A549 (cell line): ENCODE measurements around the gene NDUFA13. TPM values are rescaled to one million over a fixed set of nuclear protein-coding genes. Genes with fewer than 3 reads are reported as not detected.

Experiments used
- ATAC-seq, 2 experiments: fragments of 200-7000 bp in 1 of 2; fragments of >200 bp in 1 of 2; cut with Nextera tagmentation in 1 of 2; cut with Tn5 transposase in 1 of 2; 3 replicates each; pipeline versions ENCODE4 v1.8.0 to v1.9.1; 2018 to 2020; ENCODE audit warnings: mild to moderate bottlenecking in 1 of 2, moderate library complexity in 1 of 2
- CTCF ChIA-PET: fragments of 300-600 bp; sonication (Branson Sonifier 250); formaldehyde crosslinking; extraction: SDS; loops from one replicate; lab custom pipeline; 2021; ENCODE audit warnings: antibody characterized with exemption, inconsistent platforms; lab: Yijun Ruan, JAX
- POLR2A ChIA-PET: fragments of 350-600 bp; formaldehyde crosslinking; extraction: SDS; loops from one replicate; lab custom pipeline; 2021; ENCODE audit warnings: antibody characterized with exemption, inconsistent platforms; lab: Yijun Ruan, JAX
- DNase-seq, 2 experiments: peaks; one replicate each; pipeline versions ENCODE4 v3.0.0 to v3.0.0-alpha.2; 2011 to 2016; ENCODE audit warnings: low read depth in 1 of 2, low spot score in 1 of 2
- FAIRE-seq: peaks from 2 replicates; lab custom pipeline; 2011; peaks lifted over from hg19 to GRCh38; lab: Jason Lieb, UNC
- H3K27ac ChIP-seq, 2 experiments: fragments of >200 bp; sonication (Bioruptor Twin); formaldehyde crosslinking; 3 replicates each; pipeline ENCODE4 v1.5.1; 2016 to 2017
- H3K4me1 ChIP-seq: fragments of >200 bp; sonication (Bioruptor Twin); formaldehyde crosslinking; 3 replicates; pipeline ENCODE4 v1.6.1; 2016
- H3K4me2 ChIP-seq: fragments of >200 bp; sonication (Bioruptor Twin); formaldehyde crosslinking; 3 replicates; pipeline ENCODE4 v1.6.1; 2016
- H3K4me3 ChIP-seq: fragments of >200 bp; sonication (Bioruptor Twin); formaldehyde crosslinking; 3 replicates; pipeline ENCODE4 v1.5.1; 2016
- H3K9me3 ChIP-seq: fragments of >200 bp; sonication (Bioruptor Twin); formaldehyde crosslinking; 3 replicates; pipeline ENCODE4 v1.6.1; 2016
- ATOH8 ChIP-seq: fragments of 250-450 bp; sonication (Bioruptor Pico); IDR thresholded peaks from 2 replicates; pipeline ENCODE4 v1.5.0; 2020; ENCODE audit warnings: low read depth, mild to moderate bottlenecking, moderate library complexity
- BCL3 ChIP-seq: fragments of >200 bp; sonication (Bioruptor Twin); formaldehyde crosslinking; IDR thresholded peaks from 3 replicates; pipeline ENCODE4 v1.6.1; 2016
- CBX2 ChIP-seq: fragments of 200-600 bp; sonication (generic); IDR thresholded peaks from 2 replicates; pipeline ENCODE4 v1.6.1; 2016; ENCODE audit warnings: low read depth, mild to moderate bottlenecking, borderline replicate concordance
- CBX8 ChIP-seq: fragments of 200-600 bp; sonication (generic); IDR thresholded peaks from 2 replicates; pipeline ENCODE4 v1.6.1; 2016
- CHD4 ChIP-seq: fragments of 200-600 bp; sonication (generic); IDR thresholded peaks from 2 replicates; pipeline ENCODE4 v1.6.1; 2016; ENCODE audit warnings: antibody characterized with exemption, mild to moderate bottlenecking, borderline replicate concordance
- CTCF ChIP-seq: fragments of >200 bp; sonication (Bioruptor Twin); formaldehyde crosslinking; IDR thresholded peaks from 3 replicates; pipeline ENCODE4 v1.5.1; 2016
- E2F6 ChIP-seq: IDR thresholded peaks from 2 replicates; pipeline ENCODE4 v1.6.1; 2012; ENCODE audit warnings: low read depth, borderline replicate concordance
- ELK1 ChIP-seq: fragments of 150-350 bp; IDR thresholded peaks from 2 replicates; pipeline ENCODE4 v1.6.1; 2014; ENCODE audit warnings: low read depth, mild to moderate bottlenecking, low read length
- ESRRA ChIP-seq: fragments of 150-350 bp; IDR thresholded peaks from 2 replicates; pipeline ENCODE4 v1.6.1; 2014; ENCODE audit warnings: mild to moderate bottlenecking, low read length, borderline replicate concordance
- HDAC2 ChIP-seq: fragments of 200-600 bp; sonication (generic); IDR thresholded peaks from 2 replicates; pipeline ENCODE4 v1.6.1; 2016
- HEYL ChIP-seq: fragments of 250-450 bp; sonication (Bioruptor Pico); IDR thresholded peaks from 2 replicates; pipeline ENCODE4 v1.8.0; 2021; ENCODE audit warnings: mild to moderate bottlenecking, moderate library complexity
- HOXB5 ChIP-seq: fragments of 250-450 bp; sonication (Bioruptor Pico); IDR thresholded peaks from 2 replicates; pipeline ENCODE4 v1.5.0; 2020; ENCODE audit warnings: mild to moderate bottlenecking, moderate library complexity
- JUN ChIP-seq, 2 experiments: fragments of >200 bp; sonication (Bioruptor Twin); formaldehyde crosslinking; IDR thresholded peaks; 2 replicates in 1 of 2; 3 replicates in 1 of 2; pipeline ENCODE4 v1.6.1; 2016 to 2017
- JUNB ChIP-seq: fragments of >200 bp; sonication (Bioruptor Twin); formaldehyde crosslinking; IDR thresholded peaks from 2 replicates; pipeline ENCODE4 v1.6.1; 2016
- KDM5A ChIP-seq: fragments of 200-600 bp; sonication (generic); IDR thresholded peaks from 2 replicates; pipeline ENCODE4 v1.6.1; 2016; ENCODE audit warnings: antibody characterized with exemption, mild to moderate bottlenecking
- MAFK ChIP-seq: fragments of 450-650 bp; IDR thresholded peaks from 2 replicates; pipeline ENCODE4 v1.6.1; 2014; ENCODE audit not compliant: partially characterized antibody
- MAX ChIP-seq: IDR thresholded peaks from 2 replicates; pipeline ENCODE4 v1.6.1; 2012
- MAZ ChIP-seq: fragments of 150-350 bp; IDR thresholded peaks from 2 replicates; pipeline ENCODE4 v1.6.1; 2014; ENCODE audit warnings: antibody characterized with exemption, low read depth, low read length, borderline replicate concordance
- NR3C1 ChIP-seq: fragments of >200 bp; sonication (Bioruptor Twin); formaldehyde crosslinking; IDR thresholded peaks from 3 replicates; pipeline ENCODE4 v1.6.1; 2017
- PBX3 ChIP-seq: IDR thresholded peaks from 2 replicates; pipeline ENCODE4 v1.6.1; 2012
- POLR2AphosphoS2 ChIP-seq: conservative IDR thresholded peaks from 2 replicates; pipeline ENCODE4 v1.6.1; 2012; ENCODE audit warnings: low read length, improper control_type of control experiment, inconsistent platforms
- RCOR1 ChIP-seq: fragments of 150-350 bp; IDR thresholded peaks from 2 replicates; pipeline ENCODE4 v1.6.1; 2014; ENCODE audit warnings: antibody characterized with exemption, low read length, low read depth
- SMC3 ChIP-seq: fragments of >200 bp; sonication (Bioruptor Twin); formaldehyde crosslinking; IDR thresholded peaks from 3 replicates; pipeline ENCODE4 v1.6.1; 2018; ENCODE audit warnings: inconsistent platforms
- USF2 ChIP-seq: fragments of 450-650 bp; IDR thresholded peaks from 2 replicates; pipeline ENCODE4 v1.6.1; 2014; ENCODE audit warnings: antibody characterized with exemption
- WGBS: methylation state at CpG from one replicate; pipeline ENCODE4 v1.1.6; 2017; ENCODE audit errors: missing lambda C conversion rate; 5-methylcytosine and 5-hydroxymethylcytosine counted together
- polyA plus RNA-seq, 4 experiments: library from polyadenylated mRNA; depleted of rRNA in 3 of 4; stranded (reverse); fragments of >200 nt; fragmentation: RNase III in 1 of 4; extraction: RNeasy Plus Mini Kit Qiagen cat#74134 plus additional on column Dnase treatment in 1 of 4; gene quantifications; 2 replicates in 3 of 4; 3 replicates in 1 of 4; pipeline ENCODE4 v1.2.3, GENCODE V29; 2011 to 2017

The NDUFA13 gene
- polyA plus RNA-seq, 2 of the 4 experiments (the other 2 are of a cell fraction), result 197 to 253 TPM

GRCh38 chr19:19571071-19571786 is 55.2 kb downstream of the NDUFA13 start:
- ChIA-PET CTCF (no interaction called here), POLR2A (no interaction called here)
- ATAC-seq (no peak), FAIRE-seq (no peak), DNase-seq (no peak)
- 89% methylated on average over 7 of the region's 11 CpGs for WGBS
- H3K4me1 ChIP-seq, result no peaks in the 10 kb centered on the region
- no peak overlapping the region for H3K27ac ChIP-seq
- no peak overlapping the region for H3K4me2 ChIP-seq
- H3K9me3 ChIP-seq, result no peaks in the 10 kb centered on the region
- no peak for TF ChIP-seq HEYL (CRISPR knock-in tag)
- TF ChIP-seq JUN (IDR thresholded peaks at IDR 0.05), result no peak
- TF ChIP-seq BCL3, result no peak
- TF ChIP-seq NR3C1, result no peak
- TF ChIP-seq CBX2, result no peak
- TF ChIP-seq HDAC2, result no peak
- TF ChIP-seq CHD4, result no peak
- no peak for TF ChIP-seq ESRRA
- no peak for TF ChIP-seq POLR2AphosphoS2
- no peak for TF ChIP-seq MAZ
- no peak for TF ChIP-seq SMC3
- TF ChIP-seq HOXB5 (CRISPR knock-in tag), result no peak
- TF ChIP-seq PBX3, result no peak
- TF ChIP-seq RCOR1, result no peak
- no peak for TF ChIP-seq ATOH8 (CRISPR knock-in tag)
- no peak for TF ChIP-seq ELK1
- TF ChIP-seq KDM5A, result no peak
- TF ChIP-seq MAX, result no peak
- H3K4me3 ChIP-seq, result no peak overlapping the region

- no peak overlapping the region for H3K4me2 ChIP-seq
- 91% methylated on average over 6 of the region's 6 CpGs for WGBS
- no peaks in the 10 kb centered on the region for H3K4me1 ChIP-seq
- no peak overlapping the region for H3K4me3 ChIP-seq
- DNase-seq, result no peak
- no peaks in the 10 kb centered on the region for H3K9me3 ChIP-seq
- CTCF ChIA-PET, result interaction anchor here (2.0 kb wide), 1 partner anchor 23 kb away, joined by 6 read pairs; no protein-coding TSS in a partner anchor
- POLR2A ChIA-PET, result no interaction called here
- TF ChIP-seq E2F6 (no peak), HEYL (CRISPR knock-in tag) (no peak), CHD4 (no peak), MAFK (no peak), CBX8 (no peak), JUN (IDR thresholded peaks at IDR 0.05) (no peak), HOXB5 (CRISPR knock-in tag) (no peak), JUNB (no peak), CTCF (no peak), USF2 (no peak)
- ATAC-seq, result no peak
- FAIRE-seq, result no peak
- no peak overlapping the region for H3K27ac ChIP-seq
Observed at GRCh38 chr19:19575411-19575810, 59.4 kb downstream of the NDUFA13 start.
